Measurements from ENCODE around the gene OGFRL1.
A peak's percentile ranks its signal among the peaks of the same experiment; 100 is the strongest.

Gene OGFRL1

DNA sequence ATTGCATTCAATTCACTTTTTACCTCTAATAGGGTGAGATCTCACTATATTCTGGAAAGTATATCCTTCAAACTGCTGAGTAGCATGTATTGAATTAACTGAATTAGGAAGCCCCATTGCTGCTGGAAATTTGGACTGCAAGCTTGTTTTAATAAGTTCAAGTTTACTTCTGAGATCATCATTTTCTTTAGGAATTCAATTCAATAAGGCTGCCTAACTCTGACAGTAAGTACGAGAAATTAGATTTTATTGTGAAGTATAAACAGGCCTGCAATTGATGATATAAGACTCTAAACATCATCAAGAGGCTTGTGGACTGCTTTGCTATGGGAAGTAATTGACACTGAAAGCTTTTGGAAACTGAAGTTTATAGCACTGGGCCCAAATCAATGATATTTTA lies 44.4 kb downstream of the OGFRL1 start:
- DNase-seq = no peak

DNA sequence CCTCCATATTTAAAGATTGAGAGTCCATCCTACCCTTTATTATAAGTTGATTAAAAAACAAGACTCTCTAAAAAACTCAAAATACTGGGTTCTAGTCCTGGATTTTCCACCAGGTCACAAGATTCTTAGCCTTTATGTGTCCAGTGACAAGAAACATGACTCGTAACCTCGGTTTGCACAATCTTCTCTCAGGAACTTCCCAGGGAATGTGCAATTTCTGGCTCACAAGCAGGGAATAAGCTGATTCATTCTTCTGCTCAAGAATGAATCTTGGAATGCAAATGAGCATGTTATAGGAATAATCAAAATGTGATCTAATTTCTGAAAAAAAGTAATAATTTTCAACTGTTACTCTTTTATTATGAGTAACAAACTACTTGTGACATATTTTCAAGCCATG lies 45.1 kb downstream of the OGFRL1 start:
- no peak for DNase-seq

DNA sequence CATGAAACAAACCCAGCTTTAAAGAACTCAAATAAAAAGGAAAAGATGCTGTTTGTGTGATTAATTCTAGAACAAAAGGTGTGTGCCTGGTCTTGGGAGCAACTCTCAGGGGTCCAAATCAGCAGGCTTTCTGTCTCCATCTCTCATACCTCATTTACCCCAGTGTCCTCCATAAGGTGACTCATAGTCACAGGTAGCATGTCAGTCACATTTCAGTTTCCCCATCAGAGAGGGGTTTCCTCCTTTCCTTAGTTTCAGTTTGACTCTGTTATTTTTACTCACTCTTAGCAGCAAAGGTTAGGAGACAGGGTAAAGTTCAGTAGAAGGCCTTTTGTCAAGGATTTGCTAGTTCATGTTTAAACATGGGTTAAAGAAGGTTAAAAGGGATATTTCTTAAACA lies 46.2 kb downstream of the OGFRL1 start:
- no peak for DNase-seq

DNA sequence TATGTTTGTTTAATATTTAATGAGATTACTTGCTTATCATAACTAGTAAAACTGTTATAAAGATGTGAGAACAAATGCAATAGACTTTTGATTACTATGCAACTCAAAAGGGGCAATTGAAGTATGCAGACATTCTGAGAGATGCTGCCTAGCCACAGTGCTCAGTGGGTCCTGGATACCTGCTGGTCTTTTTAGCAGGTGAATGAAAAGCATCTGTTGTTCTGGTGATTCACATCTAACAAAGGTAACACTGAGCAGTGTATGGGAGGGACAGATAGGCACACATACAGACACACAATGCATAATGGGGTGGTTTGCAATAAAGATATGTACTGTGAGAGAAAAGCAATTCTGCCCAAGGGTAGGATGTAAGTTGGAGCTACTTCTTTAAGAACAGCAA lies 46.9 kb downstream of the OGFRL1 start:
- DNase-seq = no peak

DNA sequence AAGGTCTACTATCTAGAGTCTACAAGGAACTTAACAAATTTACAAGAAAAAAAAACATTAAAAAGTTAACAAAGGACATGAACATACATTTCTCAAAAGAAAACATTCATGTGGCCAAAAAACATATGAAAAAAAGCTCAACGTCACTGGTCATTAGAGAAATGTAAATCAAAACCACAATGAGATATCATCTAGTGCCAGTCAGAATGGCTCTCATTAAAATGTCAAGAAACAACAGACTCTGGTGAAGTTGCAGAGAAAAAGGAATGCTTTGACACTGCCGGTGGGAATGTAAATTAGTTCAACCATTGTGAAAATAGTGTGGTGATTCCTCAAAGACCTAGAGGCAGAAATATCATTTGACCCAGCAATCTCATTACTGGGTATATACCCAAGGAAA lies 48.3 kb downstream of the OGFRL1 start:
- no peak for DNase-seq

DNA sequence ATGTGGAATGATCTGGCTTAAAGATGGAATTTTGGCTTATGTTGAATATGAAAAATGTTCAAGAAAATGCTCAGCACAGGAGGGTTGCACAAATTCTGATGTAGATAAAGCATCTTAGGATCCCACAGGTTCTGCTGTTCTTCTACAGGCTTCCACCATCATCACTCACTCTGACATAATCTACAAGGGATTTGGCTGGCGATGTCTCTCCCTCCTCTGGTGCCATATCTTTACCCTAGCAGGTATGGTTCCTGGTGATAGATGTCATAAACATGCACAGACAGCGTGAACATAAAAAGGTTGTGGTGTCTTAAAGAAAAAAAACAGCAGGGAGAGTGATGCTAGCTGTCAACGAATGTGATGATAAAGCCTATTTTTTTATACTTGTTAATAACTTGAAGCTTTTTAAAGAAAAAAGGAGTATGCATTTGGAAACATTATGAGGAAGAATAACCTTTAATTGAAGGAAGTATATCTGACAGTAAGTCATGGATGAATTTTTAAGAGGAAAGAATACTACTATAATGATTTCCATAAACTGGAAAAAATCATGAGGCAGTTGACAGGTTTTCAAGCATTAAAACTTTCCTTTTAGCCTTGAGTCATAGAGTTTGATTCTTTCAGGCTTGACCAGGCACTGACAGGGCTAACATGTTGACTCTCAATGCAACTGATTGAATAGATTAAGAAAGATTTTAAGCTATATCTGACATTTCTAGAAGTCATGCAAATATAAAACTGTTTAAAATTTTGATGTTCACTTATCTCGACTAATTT lies 50.1 kb downstream of the OGFRL1 start:
- DNase-seq = no peak

DNA sequence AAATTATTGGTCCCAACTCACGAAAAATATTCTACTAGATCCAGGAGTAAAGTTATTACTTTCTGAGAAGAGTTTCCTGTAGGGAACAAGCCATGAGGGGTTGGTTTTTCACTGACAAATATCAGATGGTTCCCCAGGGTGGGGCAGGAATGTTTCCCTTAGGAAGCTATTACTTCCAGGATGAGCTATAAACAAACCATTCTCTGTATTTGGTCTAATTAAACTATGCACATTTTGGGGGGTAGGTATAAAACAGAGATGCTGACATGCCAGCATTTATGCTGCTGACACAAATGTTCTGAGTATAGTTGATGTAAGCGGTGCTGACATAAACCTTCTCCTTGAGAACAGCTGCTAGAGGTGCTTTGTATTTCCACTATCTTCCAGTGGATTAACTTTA lies 54.2 kb downstream of the OGFRL1 start:
- no peak for DNase-seq

GRCh38 chr6:71345476-71346333 lies 57.1 kb downstream of the OGFRL1 start:
- peak in 7 of 51 donors; percentile 7 to 48 (median 12) for DNase-seq

- no peak for DNase-seq
Measured at GRCh38 chr6:71346334-71346694, 57.7 kb downstream of the OGFRL1 start.

DNA sequence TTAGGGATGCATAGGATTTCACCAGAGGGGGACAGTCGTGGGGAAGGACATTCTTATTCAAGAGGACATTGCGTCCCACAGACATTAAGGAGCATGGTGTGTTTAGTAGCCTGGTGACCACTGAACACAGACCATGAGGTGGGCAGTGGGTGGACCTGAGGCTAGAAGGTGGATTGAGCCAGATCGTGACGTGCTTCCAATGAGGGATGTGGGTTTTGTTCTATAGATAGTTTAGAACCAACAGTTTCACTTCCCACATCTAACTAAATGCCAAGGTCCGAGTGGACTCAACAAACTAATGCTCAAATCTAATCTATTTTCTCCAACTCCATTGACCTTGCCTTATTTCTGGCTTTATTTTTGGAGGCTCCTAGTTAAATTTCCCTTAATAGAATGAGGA lies 58.5 kb downstream of the OGFRL1 start:
- peak in 5 of 51 donors; percentile 5 to 20 (median 10) for DNase-seq

- no peak for DNase-seq
Measured at GRCh38 chr6:71349395-71349794, 60.8 kb downstream of the OGFRL1 start.

DNA sequence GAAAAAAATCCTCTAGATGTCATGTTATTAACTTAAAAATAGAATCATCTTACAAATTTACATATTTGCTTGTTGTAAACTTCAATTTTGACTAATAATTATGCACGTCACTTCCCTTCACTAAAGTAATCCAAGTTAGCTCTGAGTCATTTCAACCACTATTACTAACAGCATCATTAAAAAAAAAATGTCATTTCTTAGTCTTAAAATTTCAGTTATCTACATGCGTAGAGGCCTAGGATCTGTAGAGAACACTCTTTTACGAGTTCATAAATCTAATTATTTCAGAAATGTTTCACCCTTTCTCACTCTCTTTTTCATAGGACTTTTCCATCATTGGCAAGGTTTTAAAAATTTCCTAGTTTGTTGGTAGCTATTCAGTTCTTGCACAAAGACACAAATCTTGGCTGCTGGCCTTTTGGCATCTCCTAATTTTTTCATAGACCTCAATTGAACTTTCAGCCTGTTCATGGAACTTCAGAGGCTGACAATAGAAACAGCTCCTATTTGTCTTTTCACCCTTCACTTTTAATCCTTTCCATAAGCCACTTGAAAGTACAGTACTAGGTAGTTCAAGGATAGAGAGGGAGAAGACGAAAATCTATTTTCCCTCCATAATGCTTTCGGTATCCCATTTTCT lies 61.5 kb downstream of the OGFRL1 start:
- peak in 13 of 51 donors; percentile 1 to 37 (median 8) for DNase-seq

GRCh38 chr6:71351190-71351589 lies 62.6 kb downstream of the OGFRL1 start:
- no peak for DNase-seq

All from hypothalamus (tissue), 51 donors.